ENCODE data around the gene DNAAF1. TPM values are rescaled to one million over a fixed set of nuclear protein-coding genes. Genes with fewer than 3 reads are reported as not detected.
A peak's percentile ranks its signal among the peaks of the same experiment; 100 is the strongest.

DNAAF1 gene
- total and polyA plus RNA-seq, 2 of the 8 experiments (the other 6 are each of a cell fraction or from before 2014, with no cell fraction given): 0.09 to 0.15 TPM

DNA sequence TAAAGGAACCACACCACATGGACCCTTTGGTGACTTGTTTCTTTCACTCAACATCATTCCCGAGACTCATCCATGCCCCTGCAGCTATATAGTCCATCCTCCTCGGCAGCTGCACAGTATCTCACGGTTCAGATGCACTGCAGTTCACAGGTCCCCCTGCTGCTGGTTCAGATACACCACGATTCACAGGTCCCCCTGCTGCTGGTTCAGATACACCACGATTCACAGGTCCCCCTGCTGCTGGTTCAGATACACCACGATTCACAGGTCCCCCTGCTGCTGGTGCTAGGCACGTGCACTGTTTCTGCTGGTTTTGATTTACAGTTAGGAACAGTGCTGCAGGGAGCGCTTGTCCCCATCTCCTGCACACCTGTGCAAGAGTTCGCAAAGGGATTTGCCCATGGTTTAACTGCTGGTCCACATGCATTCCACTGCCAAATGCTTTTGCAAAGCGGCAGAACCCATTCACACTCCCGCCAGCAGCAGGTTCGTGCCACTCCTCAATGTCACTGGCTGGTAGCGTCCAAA, 3.9 kb upstream of the DNAAF1 start (continued):
- TF ChIP-seq CHD7 (IDR thresholded peaks at IDR 0.05; ENCODE audit: insufficient replicate concordance, low read length) (no peak), E2F6 (IDR thresholded peaks at IDR 0.05) (peak; percentile 22; the same call in 1 of the 2 replicates)
- TF ChIP-seq, protein P1, sequence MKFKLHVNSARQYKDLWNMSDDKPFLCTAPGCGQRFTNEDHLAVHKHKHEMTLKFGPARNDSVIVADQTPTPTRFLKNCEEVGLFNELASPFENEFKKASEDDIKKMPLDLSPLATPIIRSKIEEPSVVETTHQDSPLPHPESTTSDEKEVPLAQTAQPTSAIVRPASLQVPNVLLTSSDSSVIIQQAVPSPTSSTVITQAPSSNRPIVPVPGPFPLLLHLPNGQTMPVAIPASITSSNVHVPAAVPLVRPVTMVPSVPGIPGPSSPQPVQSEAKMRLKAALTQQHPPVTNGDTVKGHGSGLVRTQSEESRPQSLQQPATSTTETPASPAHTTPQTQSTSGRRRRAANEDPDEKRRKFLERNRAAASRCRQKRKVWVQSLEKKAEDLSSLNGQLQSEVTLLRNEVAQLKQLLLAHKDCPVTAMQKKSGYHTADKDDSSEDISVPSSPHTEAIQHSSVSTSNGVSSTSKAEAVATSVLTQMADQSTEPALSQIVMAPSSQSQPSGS (IDR thresholded peaks at IDR 0.05; ENCODE audit: low read length): no peak

All from H1 (cell line).